CD4-positive, alpha-beta memory T cell (primary cell): ENCODE measurements around the gene EDC3. TPM values are rescaled to one million over a fixed set of nuclear protein-coding genes. Genes with fewer than 3 reads are reported as not detected.

Source experiments
- polyA plus RNA-seq, 2 donors: library from polyadenylated mRNA; unstranded; fragments of 300-500 nt; fragmentation: Illumina TruSeq; gene quantifications; one replicate each; pipeline ENCODE4 v1.2.3, GENCODE V29; 2021
- total RNA-seq, 2 experiments: library from RNA; stranded (reverse); gene quantifications; one replicate each; pipeline ENCODE4 v1.2.3, GENCODE V29; 2021

EDC3 gene
- total and polyA plus RNA-seq, 4 experiments from 2014 or later = 22.9 to 40.7 (median 34.4) TPM

Other genes starting within 250 kb of the EDC3 start
- gene UBL7, start 234.9 kb downstream of the EDC3 start, total RNA-seq = 10 to 100 TPM; 36.4 to 42.4 TPM
- 10 to 100 TPM; 90.5 to 96.5 TPM for gene UBL7, start 234.9 kb downstream of the EDC3 start, polyA plus RNA-seq
- gene ARID3B, start 154.8 kb downstream of the EDC3 start, total RNA-seq = 10 to 100 TPM; 32.9 TPM
- 10 to 100 TPM in 1 of 2 donors, 1 to 10 TPM in 1; 4.1 to 16.1 TPM for gene ARID3B, start 154.8 kb downstream of the EDC3 start, polyA plus RNA-seq
- 100 to 1,000 TPM; 163 to 167 TPM for gene CLK3, start 80.2 kb downstream of the EDC3 start, total RNA-seq
- 10 to 100 TPM; 59.1 to 94.1 TPM for gene CLK3, start 80.2 kb downstream of the EDC3 start, polyA plus RNA-seq
- under 1 TPM; 0.11 to 0.26 TPM for gene CYP1A1, start 29.5 kb upstream of the EDC3 start, total RNA-seq
- gene CYP1A1, start 29.5 kb upstream of the EDC3 start, polyA plus RNA-seq = not detected
- gene CYP1A2, start 52.8 kb upstream of the EDC3 start, total RNA-seq = not detected
- not detected for gene CYP1A2, start 52.8 kb upstream of the EDC3 start, polyA plus RNA-seq
- gene CSK, start 86.1 kb upstream of the EDC3 start, total RNA-seq = 100 to 1,000 TPM; 234 to 247 TPM
- 100 to 1,000 TPM in 1 of 2 donors, 10 to 100 TPM in 1; 72.5 to 125 TPM for gene CSK, start 86.1 kb upstream of the EDC3 start, polyA plus RNA-seq
- gene LMAN1L, start 116.8 kb upstream of the EDC3 start, total RNA-seq = under 1 TPM; 0.23 to 0.39 TPM
- not detected for gene LMAN1L, start 116.8 kb upstream of the EDC3 start, polyA plus RNA-seq
- gene CPLX3, start 130.6 kb upstream of the EDC3 start, total RNA-seq = not detected
- not detected for gene CPLX3, start 130.6 kb upstream of the EDC3 start, polyA plus RNA-seq
- gene ULK3, start 147.1 kb upstream of the EDC3 start, total RNA-seq = 10 to 100 TPM; 84.9 to 88.3 TPM
- 10 to 100 TPM; 33.6 to 38.5 TPM for gene ULK3, start 147.1 kb upstream of the EDC3 start, polyA plus RNA-seq
- gene SCAMP2, start 177.3 kb upstream of the EDC3 start, total RNA-seq = 100 to 1,000 TPM; 132 to 138 TPM
- gene SCAMP2, start 177.3 kb upstream of the EDC3 start, polyA plus RNA-seq = 100 to 1,000 TPM; 152 to 179 TPM
- gene MPI, start 194.0 kb upstream of the EDC3 start, total RNA-seq = 10 to 100 TPM; 70.4 to 73.1 TPM
- 10 to 100 TPM; 63.0 to 66.2 TPM for gene MPI, start 194.0 kb upstream of the EDC3 start, polyA plus RNA-seq
- gene FAM219B, start 210.8 kb upstream of the EDC3 start, total RNA-seq = 100 to 1,000 TPM; 101 to 117 TPM
- 10 to 100 TPM; 17.4 to 26.1 TPM for gene FAM219B, start 210.8 kb upstream of the EDC3 start, polyA plus RNA-seq
- 10 to 100 TPM; 66.8 to 74.4 TPM for gene COX5A, start 242.0 kb upstream of the EDC3 start, total RNA-seq
- gene COX5A, start 242.0 kb upstream of the EDC3 start, polyA plus RNA-seq = 100 to 1,000 TPM; 331 to 336 TPM